Measurements from ENCODE around the gene TUBGCP3. TPM values are rescaled to one million over a fixed set of nuclear protein-coding genes. Genes with fewer than 3 reads are reported as not detected.

TUBGCP3 gene
- total and polyA plus RNA-seq, 4 donors, result 10.9 to 40.2 (median 26.9) TPM

DNA sequence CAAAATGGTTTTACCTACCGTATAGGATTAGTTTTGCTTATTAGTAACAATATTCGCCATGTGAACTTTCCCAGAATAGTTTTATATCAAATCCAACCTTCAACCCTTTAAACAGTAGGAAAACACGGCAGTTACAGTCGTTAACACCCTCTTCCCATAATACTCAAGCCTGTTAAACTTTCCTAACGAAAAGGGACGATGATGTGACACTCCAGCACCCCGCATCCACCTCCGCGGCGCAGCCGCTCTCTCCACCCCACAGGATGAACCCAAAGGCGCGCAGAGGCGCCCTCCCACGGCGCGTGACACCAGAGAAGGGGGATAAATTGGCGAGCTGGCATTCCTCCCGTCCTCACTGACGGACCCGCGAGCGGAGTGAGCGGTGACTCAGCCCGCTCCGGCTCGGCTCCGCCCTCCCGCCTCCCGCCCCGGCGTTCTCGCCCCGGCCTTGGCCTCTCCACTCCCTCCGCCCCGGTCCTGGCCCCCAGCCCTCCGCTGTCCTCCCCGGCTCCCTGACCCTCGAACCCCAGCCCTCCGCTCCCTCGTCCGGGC, 665 bp downstream of the TUBGCP3 start:
- ATAC-seq (ENCODE audit: insufficient read depth, low FRiP score), result peak; percentile 91
- Histone ChIP-seq H3K27ac (ENCODE audit: low read depth in 1 of 2, low read length in 1 of 2) (peak overlapping the region; percentile 97 to 99), H3K9me3 (ENCODE audit: control insufficient read depth in 4 of 4, insufficient read depth in 3 of 4, low read length in 3 of 4) (no peaks in the 10 kb centered on the region), H3K36me3 (ENCODE audit: control insufficient read depth in 4 of 4, insufficient read depth in 4 of 4, low read length in 4 of 4) (no peaks in the 10 kb centered on the region), H3K27me3 (ENCODE audit: control insufficient read depth in 3 of 3, insufficient read depth in 3 of 3, low read length in 2 of 3) (no peaks in the 10 kb centered on the region), H3K4me3 (peak overlapping the region; percentile 95), H3K9ac (ENCODE audit: insufficient read depth in 1 of 2, low read length in 2 of 2) (peak overlapping the region; percentile 80 to 81), H3K4me1 (ENCODE audit: control insufficient read depth in 5 of 5, insufficient read depth in 5 of 5, low read length in 5 of 5) (peaks cover 4 to 18% (median 11%) of the 10 kb centered on the region in 5 donors)
- WGBS, 2 donors, result 1% methylated on average over 39 to 42 of the region's 42 CpGs
- no peak for TF ChIP-seq CTCF (IDR thresholded peaks at IDR 0.05; ENCODE audit: control extremely low read depth, extremely low read depth)
- peak; percentile 80 to 87 (median 83) for DNase-seq

- no peak overlapping the region for H3K9ac ChIP-seq (ENCODE audit: insufficient read depth in 1 of 2, low read length in 2 of 2)
- no peak for TF ChIP-seq CTCF (IDR thresholded peaks at IDR 0.05; ENCODE audit: control extremely low read depth, extremely low read depth)
- no peaks in the 10 kb centered on the region for H3K36me3 ChIP-seq (ENCODE audit: control insufficient read depth in 4 of 4, insufficient read depth in 4 of 4, low read length in 4 of 4)
- DNase-seq (no peak), ATAC-seq (ENCODE audit: insufficient read depth, low FRiP score) (no peak)
- H3K9me3 ChIP-seq (ENCODE audit: control insufficient read depth in 4 of 4, insufficient read depth in 3 of 4, low read length in 3 of 4), result no peaks in the 10 kb centered on the region
- H3K4me1 ChIP-seq (ENCODE audit: control insufficient read depth in 5 of 5, insufficient read depth in 5 of 5, low read length in 5 of 5), result peaks cover 4 to 18% (median 12%) of the 10 kb centered on the region in 5 donors
- H3K27me3 ChIP-seq (ENCODE audit: control insufficient read depth in 3 of 3, insufficient read depth in 3 of 3, low read length in 2 of 3), result no peaks in the 10 kb centered on the region
- WGBS, 2 donors, result 71 to 73% methylated on average over 6 of the region's 6 CpGs
- no peak overlapping the region for H3K27ac ChIP-seq (ENCODE audit: low read depth in 1 of 2, low read length in 1 of 2)
- H3K4me3 ChIP-seq, result no peak overlapping the region
Observed at GRCh38 chr13:112586334-112586960, 1.5 kb downstream of the TUBGCP3 start.

DNA sequence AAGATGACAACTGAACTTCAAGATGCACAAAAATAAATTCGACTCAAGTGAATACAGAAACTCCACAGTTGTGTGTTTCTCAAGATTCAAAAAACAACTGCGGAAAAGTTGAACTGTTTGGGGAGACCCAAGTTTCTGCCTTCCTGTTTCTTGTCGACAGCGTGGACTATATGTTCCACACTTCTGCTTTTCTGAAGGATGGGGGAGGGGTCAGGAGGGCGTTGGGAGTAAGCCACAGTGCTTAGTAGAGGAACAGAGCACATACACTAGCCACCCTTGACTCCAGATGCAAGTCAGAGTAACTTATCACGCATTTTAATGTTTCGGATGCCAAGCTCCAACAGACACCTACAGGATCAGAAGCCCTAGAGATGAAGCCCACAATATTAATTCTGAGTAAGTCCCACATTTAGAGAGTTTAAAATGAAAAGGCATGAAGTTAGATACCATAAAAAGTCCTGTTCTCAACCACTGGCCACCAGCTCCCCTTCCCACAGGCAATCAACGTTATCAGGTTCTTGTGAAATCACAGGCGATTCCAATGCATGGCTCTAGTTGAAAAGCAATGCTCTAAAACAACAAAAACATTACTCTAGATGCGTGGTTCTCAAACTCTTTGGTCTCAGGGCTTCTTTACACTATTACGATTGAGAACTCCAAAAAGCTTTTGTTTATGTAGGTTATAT, 4.2 kb downstream of the TUBGCP3 start:
- no peak overlapping the region for H3K4me3 ChIP-seq
- no peak for TF ChIP-seq CTCF (IDR thresholded peaks at IDR 0.05; ENCODE audit: control extremely low read depth, extremely low read depth)
- H3K9me3 ChIP-seq (ENCODE audit: control insufficient read depth in 4 of 4, insufficient read depth in 3 of 4, low read length in 3 of 4), result no peaks in the 10 kb centered on the region
- peak in 1 of 3 donors; percentile 16 for DNase-seq
- peaks cover 4 to 17% (median 14%) of the 10 kb centered on the region in 5 donors for H3K4me1 ChIP-seq (ENCODE audit: control insufficient read depth in 5 of 5, insufficient read depth in 5 of 5, low read length in 5 of 5)
- H3K9ac ChIP-seq (ENCODE audit: insufficient read depth in 1 of 2, low read length in 2 of 2), result no peak overlapping the region
- H3K36me3 ChIP-seq (ENCODE audit: control insufficient read depth in 4 of 4, insufficient read depth in 4 of 4, low read length in 4 of 4), result no peaks in the 10 kb centered on the region
- ATAC-seq (ENCODE audit: insufficient read depth, low FRiP score), result no peak
- H3K27me3 ChIP-seq (ENCODE audit: control insufficient read depth in 3 of 3, insufficient read depth in 3 of 3, low read length in 2 of 3), result no peaks in the 10 kb centered on the region
- WGBS, 2 donors, result 46 to 75% methylated on average over 11 of the region's 11 CpGs
- H3K27ac ChIP-seq (ENCODE audit: low read depth in 1 of 2, low read length in 1 of 2), result peak overlapping the region in 1 of 2 donors; percentile 24
